Right renal pelvis (tissue), 4 donors: ENCODE results near the gene MAMDC2. TPM values are rescaled to one million over a fixed set of nuclear protein-coding genes. Genes with fewer than 3 reads are reported as not detected.

Experiments used
- DNase-seq, 4 donors: peaks; one replicate each; pipeline ENCODE4 v3.0.0-alpha.2; 2013; ENCODE audit warnings: low read depth in 4 of 4, low spot score in 3 of 4, missing footprints in 1 of 4
- polyA plus RNA-seq, 4 donors: library from polyadenylated mRNA; unstranded; fragments of 120-200 nt; gene quantifications; one replicate each; pipeline ENCODE4 v1.2.1, GENCODE V29; 2013; ENCODE audit not compliant: insufficient read length in 4 of 4

MAMDC2 gene
- polyA plus RNA-seq, 4 donors = 6.6 to 8.0 (median 7.4) TPM

DNA sequence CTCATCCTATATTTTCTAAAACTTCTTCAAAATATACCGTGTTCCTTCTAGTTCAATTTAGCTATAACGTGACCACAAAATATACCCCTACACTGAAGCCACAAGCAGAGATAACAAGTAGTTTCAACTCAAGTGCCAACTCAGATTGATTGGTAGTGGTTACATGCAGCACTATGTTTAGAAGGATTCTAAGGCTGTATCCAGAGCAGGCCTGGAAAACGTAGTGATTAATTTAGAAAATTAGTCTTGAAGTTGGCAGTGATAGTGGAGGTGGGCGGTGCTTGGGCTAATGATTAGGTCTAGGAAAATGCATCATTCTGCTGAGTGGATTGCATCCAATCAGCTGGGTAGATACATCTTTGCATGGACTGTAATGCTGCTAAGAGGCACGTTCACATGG, 61.5 kb downstream of the MAMDC2 start:
- no peak for DNase-seq

DNA sequence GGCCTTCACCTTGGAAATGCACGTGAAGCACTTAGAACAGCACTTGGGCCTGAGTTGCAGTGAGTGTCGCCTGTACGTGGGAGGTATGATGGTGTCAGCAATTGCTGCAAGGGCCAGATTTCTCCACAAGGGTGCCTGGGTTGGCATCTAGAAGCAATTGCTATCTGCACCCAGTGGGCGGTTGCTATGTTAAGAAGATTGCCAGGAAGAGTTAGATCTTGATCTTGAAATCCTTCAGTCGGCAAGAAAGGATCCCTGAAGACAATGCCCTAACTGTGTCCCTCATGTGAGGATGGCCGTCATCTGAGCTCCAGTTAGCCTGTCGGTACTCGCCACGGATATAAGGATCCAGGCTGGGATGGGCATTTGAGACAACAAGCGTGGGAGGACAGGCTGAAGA, 62.9 kb downstream of the MAMDC2 start:
- DNase-seq = no peak

DNA sequence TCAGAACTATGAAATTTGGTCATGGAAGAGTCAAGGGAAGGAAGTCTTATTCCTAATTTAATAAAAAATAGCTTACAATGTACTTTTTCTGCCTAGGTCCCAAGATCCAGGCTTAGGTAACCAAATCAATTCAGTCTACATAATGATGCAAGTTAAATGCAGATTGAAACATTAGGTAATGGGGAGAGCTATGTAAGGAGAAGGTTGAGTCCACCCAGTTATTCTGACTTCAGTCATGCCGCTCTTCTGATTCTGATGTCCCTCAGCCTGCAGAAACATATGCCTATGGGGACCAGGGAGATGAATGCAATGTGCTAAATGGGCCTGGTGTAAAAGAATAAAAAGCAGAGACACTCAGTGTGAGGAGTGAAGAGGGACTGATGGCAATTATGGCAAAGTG, 63.9 kb downstream of the MAMDC2 start:
- DNase-seq = no peak

DNA sequence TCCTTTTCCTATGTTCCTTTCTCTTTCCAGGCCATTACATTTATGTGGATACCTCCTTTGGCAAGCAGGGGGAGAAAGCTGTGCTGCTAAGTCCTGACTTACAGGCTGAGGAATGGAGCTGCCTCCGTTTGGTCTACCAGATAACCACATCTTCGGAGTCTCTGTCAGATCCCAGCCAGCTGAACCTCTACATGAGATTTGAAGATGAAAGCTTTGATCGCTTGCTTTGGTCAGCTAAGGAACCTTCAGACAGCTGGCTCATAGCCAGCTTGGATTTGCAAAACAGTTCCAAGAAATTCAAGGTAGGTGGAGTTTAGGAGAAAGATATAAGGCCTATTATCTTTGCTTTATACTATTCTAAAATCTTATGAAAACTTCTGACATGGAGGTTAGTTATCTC, 64.5 kb downstream of the MAMDC2 start:
- DNase-seq = no peak

DNA sequence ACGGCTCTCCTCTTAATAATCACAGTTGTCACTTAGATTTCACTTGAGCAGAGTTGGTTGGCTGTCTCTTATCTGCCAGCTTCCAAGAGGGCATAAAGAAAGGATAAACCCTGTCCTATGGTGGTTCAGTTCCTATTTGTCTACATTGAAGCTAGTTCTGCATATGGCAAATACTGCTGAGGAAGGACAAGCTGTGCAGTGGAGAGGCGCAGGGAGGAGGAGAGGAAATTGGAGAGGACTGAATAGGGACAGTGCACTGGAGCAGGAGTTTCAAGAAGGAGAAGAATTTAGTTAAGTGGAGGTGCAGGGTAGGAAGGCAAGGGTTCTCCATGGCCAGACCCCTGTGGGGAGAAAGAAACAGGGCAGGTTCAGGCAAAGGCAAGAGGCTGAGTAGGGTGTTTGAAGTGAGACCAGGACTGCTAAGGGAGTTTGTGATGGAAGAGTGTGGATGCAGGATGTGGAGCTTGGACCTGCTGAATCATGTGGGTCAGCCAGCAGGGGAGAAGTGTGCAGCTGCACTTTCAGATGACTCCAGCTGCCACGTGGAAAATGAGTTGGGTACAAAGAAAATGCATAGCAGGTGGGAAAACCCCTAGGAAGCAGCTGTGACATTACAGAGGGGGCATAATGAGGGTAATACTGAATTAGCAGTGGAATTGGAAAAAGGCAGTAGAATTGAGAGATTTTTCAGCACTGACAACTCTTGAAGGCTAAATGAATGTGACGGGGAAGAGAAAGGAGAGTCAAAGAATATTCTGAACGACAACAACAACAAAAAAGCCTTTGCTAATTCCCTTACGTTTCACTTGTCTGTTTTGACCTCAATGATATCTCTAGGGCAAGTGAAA, 66.8 kb downstream of the MAMDC2 start:
- no peak for DNase-seq

DNA sequence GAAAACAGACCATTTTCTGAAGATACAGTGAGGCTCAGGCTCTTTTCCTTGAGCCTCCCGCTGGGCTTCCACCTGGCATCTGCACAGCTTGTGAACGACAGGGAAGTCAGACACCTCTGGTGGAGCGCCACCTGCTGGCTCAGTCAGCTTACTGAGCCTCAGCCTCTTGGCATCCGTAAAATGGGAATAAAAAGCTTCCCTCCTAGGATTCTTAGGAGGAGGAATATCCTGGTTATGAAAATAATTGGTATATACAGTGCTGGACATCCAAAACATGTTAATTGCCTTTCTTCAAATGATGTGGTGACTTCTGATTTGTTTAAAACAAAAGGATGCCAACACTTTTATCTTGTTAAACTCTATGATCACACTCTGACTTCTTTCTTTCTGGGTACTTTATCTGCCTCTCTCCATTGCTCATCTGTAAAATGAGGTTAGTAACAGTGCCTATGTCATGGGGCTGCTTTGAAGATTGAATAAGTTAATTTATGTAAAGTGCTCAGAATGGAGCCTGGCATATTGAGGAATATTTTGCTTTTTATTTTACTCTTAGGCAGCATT, 67.5 kb downstream of the MAMDC2 start:
- peak in 3 of 4 donors; percentile 12 to 18 (median 12) for DNase-seq

DNA sequence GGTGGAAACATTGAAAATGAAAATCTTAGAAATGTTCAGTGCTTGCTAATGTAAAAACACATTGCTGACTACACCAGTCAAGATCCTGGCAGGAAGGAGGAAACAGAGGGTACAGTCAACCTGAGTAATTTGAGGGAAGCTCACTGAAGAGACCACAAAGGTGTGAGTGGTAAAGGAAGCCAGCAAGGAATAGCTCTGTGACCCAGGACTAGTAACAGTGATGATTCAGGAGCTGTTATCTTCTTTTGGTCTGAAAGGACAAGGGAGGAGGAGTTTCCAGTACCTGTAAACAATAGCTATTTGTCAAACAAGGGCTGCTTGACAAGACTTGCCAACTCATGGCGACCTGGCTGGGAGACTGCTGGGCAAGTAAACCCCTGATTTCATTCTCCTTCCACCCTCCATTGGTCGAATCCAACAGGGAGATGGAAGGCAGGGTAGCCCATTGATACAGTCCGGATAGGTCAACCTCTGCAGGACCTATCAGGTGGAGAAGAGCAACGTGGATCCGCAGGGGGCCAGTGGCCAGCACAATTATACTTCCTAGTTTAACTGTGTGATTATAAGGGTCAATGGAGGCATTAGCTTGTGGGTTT, 68.1 kb downstream of the MAMDC2 start:
- DNase-seq = no peak

DNA sequence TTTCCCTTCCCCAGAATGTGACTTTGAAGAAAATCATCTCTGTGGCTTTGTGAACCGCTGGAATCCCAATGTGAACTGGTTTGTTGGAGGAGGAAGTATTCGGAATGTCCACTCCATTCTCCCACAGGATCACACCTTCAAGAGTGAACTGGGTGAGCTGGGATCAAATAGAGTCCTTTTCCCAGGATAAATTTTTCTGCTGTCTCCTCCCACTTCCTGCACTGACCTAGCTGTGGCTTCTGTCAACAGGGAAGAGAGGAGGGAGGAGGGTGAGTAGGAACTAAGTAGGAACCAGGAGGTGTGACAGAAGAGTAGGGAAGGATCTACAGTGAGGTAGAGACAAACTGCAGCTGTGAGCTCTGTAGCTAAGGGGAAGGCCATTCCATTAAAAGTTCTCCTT, 69.3 kb downstream of the MAMDC2 start:
- no peak for DNase-seq

DNA sequence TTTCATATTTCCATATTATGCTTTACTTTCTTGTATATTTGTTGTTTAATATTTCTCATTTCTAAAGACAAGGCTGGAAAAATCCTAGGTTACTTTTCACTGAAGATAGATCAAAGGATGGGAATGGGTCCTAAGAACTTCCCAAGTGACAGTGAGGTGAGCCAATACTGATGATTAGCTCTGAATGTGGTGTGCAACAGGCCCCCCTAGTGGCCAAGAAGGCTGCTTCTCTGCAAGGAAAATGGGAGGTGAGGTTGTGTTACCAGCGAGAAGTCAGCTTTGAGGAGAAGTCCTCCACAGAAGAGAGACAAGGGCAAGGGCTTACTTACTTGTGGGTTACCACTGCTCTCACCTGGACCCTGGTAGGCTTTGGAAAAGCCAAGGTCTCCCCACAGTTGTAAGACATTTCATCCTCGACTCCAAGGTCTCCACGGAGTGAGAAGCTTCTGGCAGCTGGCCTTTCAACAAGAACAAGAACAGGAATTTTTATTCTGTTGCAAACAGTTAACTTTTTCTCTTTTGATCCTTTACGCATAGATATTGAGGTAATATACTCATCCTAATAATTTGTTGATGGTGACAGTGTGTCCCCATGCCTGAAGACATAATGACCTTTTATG, 69.9 kb downstream of the MAMDC2 start:
- DNase-seq = peak in 2 of 4 donors; percentile 12

DNA sequence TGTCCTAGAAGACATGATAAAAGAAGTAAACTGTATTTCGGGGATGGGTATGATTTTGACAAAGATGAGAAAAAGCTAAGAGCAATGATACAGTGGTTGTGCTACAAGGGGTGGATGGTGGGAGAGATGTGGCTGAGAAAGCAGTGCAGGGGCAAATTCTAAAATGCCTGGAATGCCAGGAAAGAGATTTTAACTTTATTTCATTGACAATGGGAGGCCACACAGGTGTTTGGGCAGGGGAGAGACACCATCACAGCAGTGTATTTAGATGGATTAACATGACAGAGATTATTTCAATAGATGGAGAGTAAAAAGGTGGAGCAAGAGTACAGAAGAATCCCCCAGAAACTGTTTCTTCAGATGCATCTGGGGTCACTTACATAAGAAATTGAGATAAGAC, 71.2 kb downstream of the MAMDC2 start:
- DNase-seq = no peak

DNA sequence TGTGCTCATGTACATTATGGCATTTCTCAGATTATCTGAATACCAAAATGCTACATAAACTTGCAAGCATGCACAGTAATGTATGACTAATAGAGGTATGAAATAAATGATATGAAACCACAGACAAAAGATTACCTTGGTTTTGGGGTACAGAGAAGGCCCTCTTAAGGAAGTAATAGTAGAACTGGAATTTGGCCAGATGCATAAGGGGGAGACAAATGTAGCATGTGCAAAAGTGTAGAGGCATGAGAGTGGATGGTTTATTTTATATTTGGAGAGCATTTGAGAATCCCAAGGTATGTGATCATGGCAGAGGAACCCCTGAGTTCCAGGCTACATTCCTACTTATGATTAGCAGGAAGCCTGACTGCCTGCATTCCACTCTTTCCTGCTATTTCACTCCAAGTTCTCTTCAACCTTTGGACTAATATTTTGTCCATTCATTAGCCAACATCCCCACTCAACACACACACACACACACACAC, 74.2 kb downstream of the MAMDC2 start:
- DNase-seq = no peak

DNA sequence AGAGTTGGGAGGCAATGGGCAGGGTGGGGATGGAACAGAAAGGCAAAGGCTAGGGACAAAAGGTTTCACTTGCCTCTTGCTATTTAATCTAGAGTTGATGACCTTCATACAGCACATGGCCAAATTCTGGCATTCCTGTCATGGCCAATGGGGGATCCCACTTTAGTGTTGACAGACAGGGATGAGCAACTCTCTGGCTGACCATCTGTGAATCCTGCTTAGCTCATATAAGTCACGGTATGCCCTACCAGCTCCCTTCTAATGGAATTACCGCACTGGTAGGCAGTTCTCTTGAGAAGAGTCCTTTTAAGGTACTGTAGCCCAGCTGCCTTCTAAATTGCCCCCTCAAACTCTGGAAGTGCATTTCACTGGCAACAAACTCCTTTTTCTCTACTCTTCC, 76.1 kb downstream of the MAMDC2 start:
- no peak for DNase-seq

DNA sequence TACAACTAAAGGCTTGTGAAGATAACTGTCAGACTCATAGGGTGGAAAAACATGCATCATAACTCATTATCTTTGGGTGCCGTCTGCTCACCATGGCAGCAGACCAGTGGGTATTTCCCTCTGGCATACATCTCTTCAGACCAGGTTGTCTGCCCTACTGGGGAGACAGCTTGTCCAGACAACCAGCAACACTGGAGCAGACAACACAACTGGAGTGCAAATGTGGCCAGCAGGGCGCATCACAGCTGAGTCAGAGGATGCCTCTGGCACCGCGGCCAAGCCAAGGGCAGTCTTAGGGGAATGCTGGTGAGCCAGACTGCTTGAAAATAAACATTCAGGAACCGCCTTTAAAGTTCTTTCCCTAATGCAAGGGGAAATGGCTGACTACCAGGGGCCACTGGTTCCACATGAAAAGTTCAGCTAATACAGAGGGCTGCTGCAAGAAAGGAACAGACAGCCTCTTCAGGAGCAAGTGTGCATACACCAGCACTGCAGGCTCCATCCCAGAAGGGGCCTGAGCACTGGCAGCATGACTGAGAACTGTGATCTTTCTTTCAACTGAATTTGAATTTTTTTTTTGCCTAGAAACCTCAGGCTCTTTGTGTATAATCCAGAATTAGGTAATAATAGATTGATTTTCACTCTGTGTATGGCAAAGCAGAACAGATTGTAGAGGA, 77.3 kb downstream of the MAMDC2 start:
- DNase-seq = no peak

DNA sequence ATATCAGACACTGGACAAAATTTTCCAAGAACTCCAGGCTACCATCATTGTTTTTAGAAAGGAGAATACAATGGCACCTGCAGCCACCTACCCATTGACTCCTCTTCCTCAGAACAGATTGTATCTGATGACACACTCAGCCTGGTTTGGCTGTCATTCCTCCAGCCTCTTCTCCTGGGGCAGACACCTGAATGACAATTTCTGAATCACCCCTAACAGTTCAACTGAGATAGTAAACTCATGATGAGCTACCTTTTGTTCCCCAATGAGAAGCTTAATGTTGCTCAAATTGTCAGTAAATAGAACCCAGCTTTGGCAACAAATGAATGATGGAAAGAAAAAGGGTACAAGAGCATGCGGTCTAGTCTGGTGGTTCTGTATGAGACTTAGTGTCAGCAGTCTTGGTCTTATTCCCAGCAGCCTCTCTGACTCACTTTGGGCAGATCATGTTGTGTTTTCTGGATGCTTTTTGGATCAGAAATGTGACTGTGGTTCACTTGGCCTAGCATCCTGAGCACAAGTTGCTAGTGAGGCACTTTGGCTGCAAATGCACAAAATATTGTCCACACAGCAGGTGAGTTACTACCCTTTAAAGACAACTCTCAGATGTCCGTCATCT, 78.3 kb downstream of the MAMDC2 start:
- DNase-seq = no peak

DNA sequence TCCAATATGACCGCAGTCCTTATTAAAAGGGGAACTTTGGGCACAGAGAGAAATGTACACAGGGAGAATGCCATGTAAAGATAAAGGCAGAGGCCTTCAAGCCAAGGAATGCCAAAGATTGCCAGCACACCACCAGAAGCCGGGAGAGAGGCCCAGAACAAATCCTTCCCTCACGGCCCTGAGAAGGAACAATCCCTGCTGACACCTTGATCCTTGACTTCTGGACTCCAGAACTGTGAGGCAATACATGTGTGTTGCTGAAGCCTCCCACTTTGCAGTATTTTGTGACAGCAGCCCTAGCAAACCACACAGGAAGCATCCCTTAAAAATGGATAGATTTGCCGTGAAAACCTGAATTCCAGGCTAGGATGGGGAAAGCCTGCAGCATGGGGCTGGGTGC, 80.0 kb downstream of the MAMDC2 start:
- DNase-seq = no peak

DNA sequence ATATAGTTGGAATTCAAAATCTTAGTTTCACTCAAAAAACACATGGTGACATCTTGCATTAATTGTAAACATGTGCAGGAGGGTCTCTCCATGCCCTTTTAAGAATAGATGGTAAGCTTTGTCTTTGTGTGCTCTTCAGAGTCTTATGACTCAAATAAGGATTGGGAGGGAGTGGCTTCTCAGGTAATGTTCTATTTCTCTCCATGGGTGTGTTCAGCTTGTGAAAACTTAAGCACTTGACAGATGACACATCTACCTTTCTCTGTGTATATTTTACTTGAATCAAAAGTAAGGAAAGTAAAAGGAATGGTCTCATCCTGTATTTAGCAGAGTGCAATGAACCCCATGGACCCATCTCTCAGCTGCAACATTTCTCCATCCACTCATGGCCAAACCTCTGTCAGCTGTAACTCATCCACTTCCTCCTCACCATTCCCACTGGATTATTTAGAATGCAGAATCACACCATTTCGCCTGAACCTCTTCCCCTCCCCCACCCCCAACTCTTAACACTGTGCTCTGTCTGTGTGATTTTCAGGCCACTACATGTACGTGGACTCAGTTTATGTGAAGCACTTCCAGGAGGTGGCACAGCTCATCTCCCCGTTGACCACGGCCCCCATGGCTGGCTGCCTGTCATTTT, 82.1 kb downstream of the MAMDC2 start:
- no peak for DNase-seq

DNA sequence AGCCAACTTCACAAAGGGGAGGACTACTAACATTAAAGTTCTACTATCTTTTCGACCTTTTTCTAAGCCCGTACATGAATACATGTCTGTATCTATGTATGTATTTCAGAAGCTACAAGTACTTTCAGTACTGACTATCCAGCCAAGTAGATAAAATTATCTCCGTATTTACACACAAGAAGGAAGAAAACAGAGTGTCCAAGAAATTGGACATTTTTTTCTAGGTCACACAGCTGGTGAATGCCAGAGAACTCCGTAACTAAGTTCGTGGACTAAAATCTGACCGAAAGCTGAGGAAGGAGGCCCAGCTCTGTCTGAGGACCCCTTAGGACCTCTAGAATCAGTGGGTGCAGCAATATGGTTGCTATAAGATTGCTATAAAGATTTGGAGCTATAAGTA, 83.4 kb downstream of the MAMDC2 start:
- no peak for DNase-seq

DNA sequence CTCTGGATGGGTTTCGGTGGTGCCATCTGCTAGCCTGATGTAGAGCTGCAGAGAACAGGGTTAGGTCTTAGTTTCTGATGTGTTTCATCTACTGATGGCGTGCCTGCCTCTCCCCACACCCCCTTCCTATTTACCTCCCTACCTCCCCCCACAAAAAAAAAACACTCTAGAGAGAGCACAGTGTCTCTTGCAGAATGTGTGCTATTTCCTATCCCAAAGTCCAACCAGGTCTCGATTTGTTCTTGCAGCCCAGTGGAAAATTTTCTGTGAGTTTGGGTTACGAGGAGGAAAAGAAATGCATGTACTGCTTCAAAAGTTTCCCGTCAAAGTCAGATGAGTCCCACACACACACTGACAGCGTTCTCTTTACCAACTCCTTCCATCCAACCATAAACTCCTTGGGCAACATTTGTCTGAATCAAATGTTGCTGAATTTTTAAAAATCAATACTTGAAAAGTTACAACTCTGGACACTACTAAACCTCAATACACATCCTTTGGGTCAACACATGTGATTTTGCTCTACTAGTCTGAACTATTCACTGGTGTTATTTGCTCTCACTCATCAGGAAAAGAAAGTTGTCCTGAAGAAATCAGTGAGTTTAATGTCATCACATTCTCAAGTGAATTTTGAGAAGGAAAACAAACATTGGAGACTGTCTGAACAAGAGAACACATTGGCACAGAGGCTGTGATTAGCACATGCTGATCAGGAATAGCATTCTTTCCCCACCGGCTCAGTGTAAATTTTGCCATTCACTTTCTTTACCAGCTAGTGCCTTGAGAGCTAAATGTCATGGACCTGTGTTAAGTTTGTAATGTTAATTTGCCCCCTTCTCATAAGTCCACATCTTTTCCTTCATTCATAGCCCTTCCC, 84.1 kb downstream of the MAMDC2 start:
- no peak for DNase-seq

DNA sequence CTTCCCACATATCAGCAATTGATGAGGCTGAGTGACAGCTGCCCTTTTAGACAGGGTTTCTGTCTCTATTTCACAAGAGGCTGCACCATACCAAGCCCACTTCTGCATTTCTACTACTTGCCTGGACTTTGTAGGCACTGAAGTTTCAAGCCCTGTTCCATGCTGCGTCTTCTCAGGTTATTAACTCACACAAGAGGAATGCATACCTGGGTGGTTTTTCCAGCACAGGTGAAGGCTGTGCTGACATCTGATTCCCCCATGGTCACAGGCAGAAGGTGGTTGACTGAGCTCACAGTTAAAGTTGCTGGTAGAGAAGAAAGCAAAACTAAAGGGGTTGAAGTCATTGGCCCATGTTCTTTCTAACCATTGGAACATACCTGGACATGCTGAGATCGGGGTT, 86.6 kb downstream of the MAMDC2 start:
- no peak for DNase-seq
